ENCODE measurements around the gene ZNF12. TPM values are rescaled to one million over a fixed set of nuclear protein-coding genes. Genes with fewer than 3 reads are reported as not detected.

The ZNF12 gene
- total RNA-seq, 4 donors from 2014 or later = 20.5 to 32.2 (median 24.9) TPM

DNA sequence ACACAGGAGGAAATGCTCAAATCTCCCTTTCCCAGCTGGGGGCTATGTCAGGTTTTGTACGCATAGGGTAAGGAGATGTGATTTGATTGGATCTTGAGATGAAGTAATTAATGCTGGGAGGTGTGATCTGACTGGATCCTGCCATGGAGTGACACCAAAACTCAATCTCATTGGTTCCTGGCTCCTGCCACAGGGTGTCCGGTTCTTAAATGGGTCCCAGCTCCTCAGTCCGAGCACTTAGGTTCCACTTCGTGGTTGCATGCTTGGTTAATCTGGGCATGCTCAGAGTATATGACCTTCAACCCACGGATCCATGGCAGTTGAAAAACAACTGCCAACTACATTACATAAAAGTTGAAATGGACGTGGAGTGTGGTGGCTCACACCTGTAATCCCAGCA is 3.1 kb upstream of the ZNF12 start:
- Histone ChIP-seq H3K9me3 (no peaks in the 10 kb centered on the region), H3K36me3 (peaks cover 0 to 7% (median 0%) of the 10 kb centered on the region in 3 donors), H3K4me3 (no peak overlapping the region), H3K4me1 (peaks cover 0 to 9% (median 6%) of the 10 kb centered on the region in 4 donors), H3K27me3 (no peaks in the 10 kb centered on the region), H3K27ac (no peak overlapping the region)
- TF ChIP-seq CTCF (IDR thresholded peaks at IDR 0.05) (no peak), POLR2A (IDR thresholded peaks at IDR 0.05) (no peak)
- no peak for DNase-seq

DNA sequence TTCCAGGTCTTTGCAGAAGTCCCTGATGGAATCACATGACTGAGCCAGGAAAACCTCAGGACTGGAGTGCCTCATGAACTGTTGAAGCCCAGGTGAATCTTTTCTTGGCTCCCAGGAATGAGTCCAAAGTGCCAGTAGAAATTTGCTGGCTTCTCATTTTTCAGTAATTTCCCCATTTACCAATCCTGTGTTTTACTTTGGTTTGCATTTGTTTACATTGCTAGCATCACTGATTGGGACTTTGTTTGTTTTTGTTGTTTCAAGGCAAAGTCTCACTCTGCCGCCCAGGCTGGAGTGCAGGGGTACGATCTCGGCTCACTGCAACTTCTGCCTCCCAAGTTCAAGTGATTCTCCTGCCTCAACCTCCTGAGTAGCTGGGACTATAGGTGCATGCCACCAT is 1.6 kb upstream of the ZNF12 start:
- Histone ChIP-seq H3K4me3 (no peak overlapping the region), H3K9me3 (no peaks in the 10 kb centered on the region), H3K36me3 (peaks cover 0 to 19% (median 0%) of the 10 kb centered on the region in 3 donors), H3K27me3 (no peaks in the 10 kb centered on the region), H3K27ac (no peak overlapping the region), H3K4me1 (peaks cover 0 to 9% (median 6%) of the 10 kb centered on the region in 4 donors)
- no peak for DNase-seq
- TF ChIP-seq CTCF (IDR thresholded peaks at IDR 0.05) = no peak
- TF ChIP-seq POLR2A (IDR thresholded peaks at IDR 0.05) = no peak

DNA sequence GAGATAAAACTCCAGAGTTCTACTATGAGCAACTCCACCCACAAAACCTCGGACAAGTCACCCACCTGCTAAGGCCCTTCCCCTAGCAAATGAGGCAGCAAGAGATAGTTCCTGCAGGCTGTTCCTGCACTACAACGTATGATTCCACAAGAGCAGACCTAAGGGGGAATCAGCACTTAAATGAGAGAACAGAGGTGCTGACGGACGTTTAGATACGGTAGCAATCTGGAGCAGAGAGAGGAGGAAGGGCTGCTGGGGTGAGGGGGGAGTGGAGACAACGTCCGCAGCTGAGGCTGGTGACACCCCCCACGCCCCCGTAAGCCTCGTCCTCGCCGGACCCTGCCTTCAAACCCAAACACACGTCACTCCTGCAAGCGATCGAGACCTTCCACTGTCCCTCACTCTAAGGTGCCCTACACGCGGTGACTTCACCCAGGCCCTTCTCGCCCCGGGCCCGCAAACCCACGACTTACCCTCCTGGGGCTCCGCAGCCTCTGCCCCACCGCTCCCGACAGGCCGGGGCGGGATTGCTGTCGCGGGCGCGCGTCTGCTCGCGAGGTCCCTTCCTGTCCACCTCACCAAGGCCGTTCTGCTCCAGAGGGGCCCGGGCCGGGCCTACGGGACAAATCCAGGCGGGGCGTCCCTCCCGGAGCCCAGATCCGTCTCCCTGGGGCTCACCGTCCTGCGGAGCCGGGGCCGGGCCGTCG is 635 bp downstream of the ZNF12 start:
- DNase-seq = peak; percentile 20 to 61 (median 54)
- peak overlapping the region; percentile 78 to 100 (median 86) for H3K4me3 ChIP-seq
- H3K36me3 ChIP-seq = peaks cover 0 to 36% (median 1%) of the 10 kb centered on the region in 3 donors
- TF ChIP-seq CTCF (IDR thresholded peaks at IDR 0.05) (no peak), POLR2A (IDR thresholded peaks at IDR 0.05) (no peak)
- H3K27me3 ChIP-seq = no peaks in the 10 kb centered on the region
- H3K9me3 ChIP-seq = no peaks in the 10 kb centered on the region
- peaks cover 0 to 9% (median 6%) of the 10 kb centered on the region in 4 donors for H3K4me1 ChIP-seq
- peak overlapping the region; percentile 83 to 92 (median 86) for H3K27ac ChIP-seq

DNA sequence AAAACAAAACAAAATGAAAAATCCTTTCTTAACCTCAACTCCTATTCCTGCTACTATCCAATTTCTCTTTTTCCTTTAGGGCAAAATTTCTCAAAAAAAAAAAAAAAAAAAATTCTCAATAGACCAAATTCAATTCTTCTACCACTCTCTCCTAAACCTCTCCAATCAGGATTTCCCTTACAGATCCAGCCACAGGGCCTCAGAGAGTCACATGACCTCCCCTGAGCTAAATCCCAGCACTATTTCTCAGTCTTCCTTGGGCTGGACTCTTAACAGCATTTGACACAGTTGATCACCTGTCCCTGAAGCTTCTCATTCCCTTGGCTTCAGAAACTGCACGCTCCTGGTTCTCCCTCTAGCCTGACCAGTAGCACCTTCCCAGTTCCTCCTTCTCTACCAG is 4.9 kb downstream of the ZNF12 start:
- Histone ChIP-seq H3K27me3 (no peaks in the 10 kb centered on the region), H3K4me3 (no peak overlapping the region), H3K36me3 (peaks cover 0 to 77% (median 22%) of the 10 kb centered on the region in 3 donors), H3K9me3 (peaks cover 0 to 35% (median 0%) of the 10 kb centered on the region in 4 donors), H3K27ac (no peak overlapping the region), H3K4me1 (peaks cover 0 to 9% (median 6%) of the 10 kb centered on the region in 4 donors)
- TF ChIP-seq CTCF (IDR thresholded peaks at IDR 0.05) = no peak
- no peak for TF ChIP-seq POLR2A (IDR thresholded peaks at IDR 0.05)
- DNase-seq = no peak

DNA sequence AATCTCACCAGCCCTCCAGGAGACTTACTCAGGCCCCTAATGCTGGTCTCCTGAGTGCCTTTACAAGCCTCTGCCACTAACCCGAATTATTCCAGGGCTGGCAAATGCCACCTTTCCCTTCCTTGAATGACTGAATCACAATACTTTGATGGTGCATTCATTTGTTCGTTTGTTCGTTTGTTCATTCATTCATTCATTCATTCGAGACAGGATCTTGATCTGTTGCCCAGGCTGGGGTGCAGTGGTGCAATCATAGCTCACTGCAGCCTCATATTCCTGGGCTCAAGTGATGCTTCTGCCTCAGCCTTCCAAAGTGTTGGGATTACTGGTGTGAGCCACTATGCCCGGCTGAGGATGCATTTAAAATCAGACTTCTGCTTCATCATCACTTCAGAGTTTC is 6.0 kb downstream of the ZNF12 start:
- Histone ChIP-seq H3K9me3 (peaks cover 0 to 44% (median 3%) of the 10 kb centered on the region in 4 donors), H3K27me3 (no peaks in the 10 kb centered on the region), H3K36me3 (peaks cover 0 to 88% (median 33%) of the 10 kb centered on the region in 3 donors), H3K4me3 (no peak overlapping the region), H3K4me1 (peaks cover 0 to 9% (median 6%) of the 10 kb centered on the region in 4 donors), H3K27ac (no peak overlapping the region)
- DNase-seq = no peak
- TF ChIP-seq CTCF (IDR thresholded peaks at IDR 0.05) (no peak), POLR2A (IDR thresholded peaks at IDR 0.05) (no peak)
